Measurements from ENCODE around the gene C1QTNF1.

C1QTNF1 gene

DNA sequence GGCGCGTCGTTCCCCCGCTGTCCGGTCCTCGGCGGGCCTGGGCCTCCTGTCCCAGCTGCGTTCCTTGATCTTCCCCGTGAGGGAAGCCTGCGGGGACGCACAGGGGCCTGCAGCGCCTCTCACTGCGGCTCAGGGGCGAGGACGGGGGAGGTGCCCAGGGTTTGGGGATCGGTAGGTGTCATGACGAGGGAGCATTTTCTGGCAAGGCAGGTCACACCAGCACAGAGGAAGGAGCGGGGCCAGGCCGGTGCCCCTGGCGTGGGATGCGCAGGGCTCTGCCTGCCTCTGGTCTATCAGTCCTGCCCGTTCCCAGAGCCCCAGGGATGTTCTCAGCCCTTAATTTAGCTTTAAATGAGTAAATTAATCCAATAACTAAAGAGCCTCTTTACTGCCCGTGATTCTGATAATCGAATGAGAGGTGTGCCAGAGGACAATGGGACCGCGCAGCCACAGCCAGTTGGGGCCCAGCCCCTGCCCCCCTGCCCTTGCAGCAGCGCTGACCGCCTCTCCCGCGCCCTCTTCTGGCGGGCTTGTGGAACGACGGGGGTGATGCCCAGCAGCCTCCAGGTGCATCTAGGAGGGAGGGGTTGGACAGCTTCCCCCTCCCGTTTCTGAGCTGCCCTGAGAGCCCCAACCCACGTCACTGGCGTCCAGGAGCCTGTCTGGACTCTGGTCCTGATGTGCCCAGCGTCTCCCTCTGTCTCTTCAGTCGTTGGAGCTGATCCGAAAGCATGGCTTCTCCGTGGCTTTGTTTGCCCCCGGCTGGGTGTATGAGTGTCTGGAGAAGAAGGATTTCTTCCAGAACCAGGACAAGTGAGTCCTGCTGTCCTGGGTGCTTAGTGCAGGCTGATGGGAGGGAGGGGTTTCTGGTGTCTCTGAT, 58.6 kb downstream of the C1QTNF1 start:
- peak; percentile 43 for DNase-seq (ENCODE audit: low read depth)
- no peak overlapping the region for H3K4me3 ChIP-seq (ENCODE audit: low read depth, low read length)
- TF ChIP-seq, protein P1, sequence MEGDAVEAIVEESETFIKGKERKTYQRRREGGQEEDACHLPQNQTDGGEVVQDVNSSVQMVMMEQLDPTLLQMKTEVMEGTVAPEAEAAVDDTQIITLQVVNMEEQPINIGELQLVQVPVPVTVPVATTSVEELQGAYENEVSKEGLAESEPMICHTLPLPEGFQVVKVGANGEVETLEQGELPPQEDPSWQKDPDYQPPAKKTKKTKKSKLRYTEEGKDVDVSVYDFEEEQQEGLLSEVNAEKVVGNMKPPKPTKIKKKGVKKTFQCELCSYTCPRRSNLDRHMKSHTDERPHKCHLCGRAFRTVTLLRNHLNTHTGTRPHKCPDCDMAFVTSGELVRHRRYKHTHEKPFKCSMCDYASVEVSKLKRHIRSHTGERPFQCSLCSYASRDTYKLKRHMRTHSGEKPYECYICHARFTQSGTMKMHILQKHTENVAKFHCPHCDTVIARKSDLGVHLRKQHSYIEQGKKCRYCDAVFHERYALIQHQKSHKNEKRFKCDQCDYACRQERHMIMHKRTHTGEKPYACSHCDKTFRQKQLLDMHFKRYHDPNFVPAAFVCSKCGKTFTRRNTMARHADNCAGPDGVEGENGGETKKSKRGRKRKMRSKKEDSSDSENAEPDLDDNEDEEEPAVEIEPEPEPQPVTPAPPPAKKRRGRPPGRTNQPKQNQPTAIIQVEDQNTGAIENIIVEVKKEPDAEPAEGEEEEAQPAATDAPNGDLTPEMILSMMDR (IDR thresholded peaks at IDR 0.05; ENCODE audit: insufficient read depth, low read depth, low read length, missing control alignments), result peak; percentile 83

DNA sequence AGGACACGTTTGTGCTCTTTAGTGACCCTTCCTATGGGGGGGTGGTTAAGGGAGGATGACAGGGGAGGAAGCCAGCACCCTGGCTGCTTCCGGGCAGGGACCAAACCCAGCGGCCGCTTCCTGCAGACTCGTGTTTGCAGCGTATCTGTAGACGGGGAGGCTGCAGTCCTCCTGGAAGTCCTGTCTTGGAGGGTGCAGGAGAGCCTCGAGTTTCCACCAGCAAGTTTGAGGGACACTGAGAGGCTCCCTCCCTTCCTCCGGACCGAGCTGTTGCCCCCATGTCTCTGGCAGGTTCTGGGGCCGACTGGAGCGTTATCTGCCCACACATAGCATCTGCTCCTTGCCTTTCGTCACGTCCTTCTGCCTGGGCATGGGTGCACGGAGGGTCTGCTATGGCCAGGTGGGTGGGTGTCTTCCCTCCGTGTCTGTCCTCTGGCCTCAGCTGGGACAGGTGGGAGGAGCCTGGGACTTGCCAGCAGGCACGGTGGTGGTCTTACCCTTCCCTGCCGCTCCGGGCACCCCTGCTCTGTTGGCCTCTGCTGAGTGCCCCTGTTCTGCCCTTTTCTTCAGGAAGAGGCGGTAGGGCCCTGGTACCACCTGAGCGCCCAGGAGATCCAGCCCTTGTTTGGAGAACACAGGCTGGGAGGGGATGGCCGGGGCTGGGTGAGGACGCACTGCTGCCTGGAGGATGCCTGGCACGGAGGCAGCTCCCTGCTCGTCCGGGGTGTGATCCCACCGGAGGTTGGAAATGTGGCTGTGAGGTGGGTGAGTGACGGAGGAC, 59.4 kb downstream of the C1QTNF1 start:
- no peak for DNase-seq (ENCODE audit: low read depth)
- H3K4me3 ChIP-seq (ENCODE audit: low read depth, low read length), result no peak overlapping the region
- TF ChIP-seq, protein P1 (IDR thresholded peaks at IDR 0.05; ENCODE audit: insufficient read depth, low read depth, low read length, missing control alignments), result no peak

DNA sequence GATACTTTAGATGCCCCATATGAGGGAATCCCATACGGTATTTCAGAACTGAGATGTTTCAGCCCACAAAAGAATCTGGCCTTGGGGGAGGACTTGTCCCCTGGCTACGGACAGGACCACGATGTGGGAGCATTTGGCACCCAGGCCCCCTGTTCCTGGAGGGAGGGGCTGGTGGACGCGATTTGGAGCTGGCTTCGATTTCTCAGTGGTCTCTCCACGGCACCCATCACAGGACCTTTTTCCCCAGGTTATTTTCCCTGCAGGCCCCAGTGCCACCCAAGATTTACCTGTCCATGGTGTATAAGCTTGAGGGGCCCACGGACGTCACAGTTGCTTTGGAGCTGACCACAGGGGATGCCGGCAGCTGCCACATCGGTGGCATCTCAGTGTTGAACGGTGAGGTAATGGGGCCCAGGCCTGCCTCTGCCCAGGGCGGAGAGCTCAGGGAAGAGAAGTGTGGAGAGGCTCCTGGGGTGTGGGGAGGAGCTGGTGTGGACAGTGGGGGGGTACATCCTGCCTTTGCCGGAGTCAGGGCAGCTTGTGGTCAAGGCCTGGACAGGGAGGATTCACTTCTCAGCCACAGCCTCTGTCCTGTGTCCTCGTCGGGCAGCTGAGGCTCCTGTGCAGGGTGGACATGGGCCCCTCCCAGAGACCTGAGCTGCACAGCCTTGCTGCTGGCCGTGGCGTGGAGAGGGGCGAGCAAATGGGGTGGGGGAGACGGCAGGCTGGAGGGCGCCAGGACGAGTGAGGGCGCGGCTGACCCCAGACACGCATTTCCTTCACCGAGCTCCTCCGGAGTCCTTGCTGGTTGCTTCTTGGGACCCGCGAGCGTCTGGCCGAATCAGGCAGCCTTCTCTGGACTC, 60.6 kb downstream of the C1QTNF1 start:
- DNase-seq (ENCODE audit: low read depth), result no peak
- TF ChIP-seq, protein P1 (IDR thresholded peaks at IDR 0.05; ENCODE audit: insufficient read depth, low read depth, low read length, missing control alignments), result no peak

DNA sequence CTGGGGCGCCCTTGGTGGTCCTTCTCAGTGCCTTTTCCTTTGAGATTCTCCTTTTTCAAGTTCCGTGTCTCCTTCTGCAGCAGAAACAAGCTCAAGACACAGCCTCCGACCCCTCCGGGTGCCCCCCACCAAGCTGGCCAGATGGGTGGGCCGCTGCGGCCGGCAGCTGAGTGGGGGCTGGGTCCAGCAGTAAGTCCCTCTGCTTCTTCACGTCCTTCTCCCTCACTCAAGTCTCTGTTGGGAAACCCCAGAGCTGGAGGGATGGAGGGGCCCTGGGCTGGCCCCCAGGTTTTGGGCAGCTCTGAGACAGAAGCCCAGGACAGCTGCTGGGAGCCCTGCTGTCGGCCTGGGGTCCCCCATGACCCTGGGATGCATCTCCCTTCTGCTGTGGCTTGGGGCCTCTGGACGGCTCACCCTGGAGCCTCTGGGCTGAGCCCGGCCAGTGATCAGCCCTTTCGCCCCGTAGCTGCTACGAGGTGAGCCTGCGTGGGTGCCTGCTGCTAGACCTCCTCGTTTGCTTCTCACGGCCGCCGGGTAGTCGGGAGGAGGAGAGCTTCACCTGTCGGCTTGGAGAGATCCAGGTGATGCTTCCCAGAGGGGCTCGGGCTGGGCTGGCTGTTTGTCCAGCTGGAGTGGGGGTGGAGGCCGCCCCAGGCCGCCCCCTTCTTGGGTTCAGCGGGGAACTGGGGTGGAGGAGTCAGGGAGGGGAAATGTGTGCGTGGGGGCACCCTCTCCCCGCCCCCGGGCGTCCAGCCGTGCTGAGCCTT, 61.4 kb downstream of the C1QTNF1 start:
- DNase-seq (ENCODE audit: low read depth), result no peak
- TF ChIP-seq, protein P1 (IDR thresholded peaks at IDR 0.05; ENCODE audit: insufficient read depth, low read depth, low read length, missing control alignments), result no peak
- no peak overlapping the region for H3K4me3 ChIP-seq (ENCODE audit: low read depth, low read length)

More for the DNA sequence above, 60.6 kb downstream of the C1QTNF1 start:
- H3K4me3 ChIP-seq (ENCODE audit: low read depth, low read length), result no peak overlapping the region

DNA sequence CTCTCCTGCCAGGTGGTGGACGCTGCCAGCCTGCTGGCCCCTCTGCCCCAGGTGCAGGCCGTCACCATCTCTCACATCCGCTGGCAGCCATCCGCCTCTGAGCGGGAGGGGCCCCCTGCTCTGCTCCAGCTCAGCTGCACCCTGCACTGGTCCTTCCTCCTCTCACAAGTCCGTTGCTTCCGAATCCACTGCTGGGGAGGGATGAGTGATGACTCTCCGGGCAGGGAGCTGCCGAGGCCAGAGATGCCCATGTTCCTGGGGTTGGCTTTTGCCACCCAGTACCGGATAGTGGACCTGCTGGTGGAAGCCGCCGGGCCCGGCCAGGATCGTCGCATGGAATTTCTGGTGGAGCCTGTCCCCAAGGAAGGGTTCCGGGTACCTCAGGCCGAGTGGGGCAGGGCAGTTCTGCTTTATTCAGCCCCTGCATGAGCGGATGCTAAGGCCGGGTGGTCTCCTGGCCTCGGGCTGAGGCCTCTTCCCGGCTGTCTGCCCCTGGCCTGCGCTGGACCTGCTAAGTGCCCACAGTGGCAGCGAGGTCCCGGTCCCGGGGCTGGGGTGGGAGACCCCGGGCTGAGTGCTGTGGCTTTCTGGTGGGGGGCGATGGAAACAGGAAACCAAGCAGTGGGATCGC, 62.1 kb downstream of the C1QTNF1 start:
- TF ChIP-seq, protein P1 (IDR thresholded peaks at IDR 0.05; ENCODE audit: insufficient read depth, low read depth, low read length, missing control alignments), result no peak
- no peak for DNase-seq (ENCODE audit: low read depth)
- H3K4me3 ChIP-seq (ENCODE audit: low read depth, low read length), result no peak overlapping the region

Measured in GM12865 (cell line).